Measurements from ENCODE around the gene GDPD1.
"Not testable (repeated sequence)": the region's sequence is repeated elsewhere in the genome, so short reads cannot be mapped to it uniquely, and the experiment has no call there.

Gene GDPD1

GRCh38 chr17:59257101-59257500, 36.8 kb downstream of the GDPD1 start:
- DNase-seq = no peak

GRCh38 chr17:59260722-59261121, 40.4 kb downstream of the GDPD1 start:
- DNase-seq = no peak

- DNase-seq = no peak
These were observed 46.4 kb downstream of the GDPD1 start for GRCh38 chr17:59266745-59267144.

- no peak for DNase-seq
These were observed 47.5 kb downstream of the GDPD1 start for GRCh38 chr17:59267776-59268175.

- no peak for DNase-seq
These were observed 55.3 kb downstream of the GDPD1 start for GRCh38 chr17:59275618-59276017.

GRCh38 chr17:59277031-59277430, 56.7 kb downstream of the GDPD1 start:
- no peak for DNase-seq

- DNase-seq = no peak
These were observed 58.1 kb downstream of the GDPD1 start for GRCh38 chr17:59278406-59278805.

- no peak for DNase-seq
These were observed 64.0 kb downstream of the GDPD1 start for GRCh38 chr17:59284317-59284716.

- no peak for DNase-seq
These were observed 67.1 kb downstream of the GDPD1 start for GRCh38 chr17:59287452-59287851.

GRCh38 chr17:59287891-59288290, 67.6 kb downstream of the GDPD1 start:
- no peak for DNase-seq

- no peak for DNase-seq
These were observed 69.6 kb downstream of the GDPD1 start for GRCh38 chr17:59289981-59290301.

- DNase-seq = not testable (repeated sequence)
These were observed 70.1 kb downstream of the GDPD1 start for GRCh38 chr17:59290302-59290998.

- DNase-seq = no peak
These were observed 71.8 kb downstream of the GDPD1 start for GRCh38 chr17:59292174-59292523.

- no peak for DNase-seq
These were observed 75.9 kb downstream of the GDPD1 start for GRCh38 chr17:59296190-59296589.

- no peak for DNase-seq
These were observed 78.2 kb downstream of the GDPD1 start for GRCh38 chr17:59298521-59298920.

GRCh38 chr17:59299400-59300092, 79.2 kb downstream of the GDPD1 start:
- no peak for DNase-seq

- DNase-seq = no peak
These were observed 80.6 kb downstream of the GDPD1 start for GRCh38 chr17:59300941-59301340.

- no peak for DNase-seq
These were observed 84.5 kb downstream of the GDPD1 start for GRCh38 chr17:59304811-59305210.

GRCh38 chr17:59310263-59310920, 90.1 kb downstream of the GDPD1 start:
- no peak for DNase-seq

- peak; percentile 38 for DNase-seq
These were observed 90.7 kb downstream of the GDPD1 start for GRCh38 chr17:59311051-59311468.

- DNase-seq = not testable (repeated sequence)
These were observed 91.2 kb downstream of the GDPD1 start for GRCh38 chr17:59311521-59311920.

GRCh38 chr17:59315866-59316265, 95.6 kb downstream of the GDPD1 start:
- DNase-seq = no peak

Data from activated T-cell treated with anti-CD3 and anti-CD28 coated beads for 4 hours (primary cell).